ENCODE results near the gene ADPRHL1.

The ADPRHL1 gene

DNA sequence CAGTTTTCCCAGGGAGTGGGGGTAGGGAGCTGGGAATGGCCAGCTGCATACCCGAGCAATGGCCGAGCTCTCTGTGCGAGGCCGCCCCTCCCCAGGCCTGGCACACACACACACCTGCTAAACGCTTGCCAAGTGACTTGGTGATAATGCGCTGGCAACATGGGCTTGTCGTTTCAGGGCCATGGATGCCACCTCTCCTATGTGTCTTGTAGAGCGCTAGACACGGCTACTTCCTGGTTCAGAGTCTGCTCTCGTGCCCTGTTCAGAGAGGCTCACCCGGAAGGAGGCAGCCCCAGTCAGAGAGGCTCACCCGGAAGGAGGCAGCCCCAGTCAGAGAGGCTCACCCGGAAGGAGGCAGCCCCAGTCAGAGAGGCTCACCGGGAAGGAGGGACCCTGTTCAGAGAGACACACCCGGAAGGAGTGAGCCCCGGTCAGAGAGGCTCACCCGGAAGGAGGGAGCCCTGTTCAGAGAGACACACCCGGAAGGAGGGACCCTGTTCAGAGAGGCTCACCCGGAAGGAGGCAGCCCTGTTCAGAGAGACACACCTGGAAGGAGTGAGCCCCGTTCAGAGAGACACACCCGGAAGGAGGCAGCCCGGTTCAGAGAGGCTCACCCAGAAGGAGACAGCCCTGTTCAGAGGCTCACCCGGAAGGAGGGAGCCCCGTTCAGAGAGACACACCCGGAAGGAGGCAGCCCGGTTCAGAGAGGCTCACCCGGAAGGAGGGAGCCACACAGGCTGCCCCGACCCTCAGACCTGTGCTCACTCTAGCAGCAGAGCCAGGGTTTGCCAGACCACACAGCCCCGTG is 4.2 kb downstream of the ADPRHL1 start:
- TF ChIP-seq YY1 (IDR thresholded peaks at IDR 0.05; ENCODE audit: low read depth) (peak; percentile 68), FOXM1 (IDR thresholded peaks at IDR 0.05; ENCODE audit: borderline replicate concordance, low read depth) (no peak), ZBTB7A (IDR thresholded peaks at IDR 0.05; ENCODE audit: low read depth) (0 out of 2 replicates have a peak, but pooled peaks have one; percentile 34), NFIC (IDR thresholded peaks at IDR 0.05) (0 out of 2 replicates have a peak, but pooled peaks have one; percentile 7)
- TF ChIP-seq, protein P1, sequence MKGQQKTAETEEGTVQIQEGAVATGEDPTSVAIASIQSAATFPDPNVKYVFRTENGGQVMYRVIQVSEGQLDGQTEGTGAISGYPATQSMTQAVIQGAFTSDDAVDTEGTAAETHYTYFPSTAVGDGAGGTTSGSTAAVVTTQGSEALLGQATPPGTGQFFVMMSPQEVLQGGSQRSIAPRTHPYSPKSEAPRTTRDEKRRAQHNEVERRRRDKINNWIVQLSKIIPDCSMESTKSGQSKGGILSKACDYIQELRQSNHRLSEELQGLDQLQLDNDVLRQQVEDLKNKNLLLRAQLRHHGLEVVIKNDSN (IDR thresholded peaks at IDR 0.05), result peak; percentile 52
- TF ChIP-seq, protein P2, sequence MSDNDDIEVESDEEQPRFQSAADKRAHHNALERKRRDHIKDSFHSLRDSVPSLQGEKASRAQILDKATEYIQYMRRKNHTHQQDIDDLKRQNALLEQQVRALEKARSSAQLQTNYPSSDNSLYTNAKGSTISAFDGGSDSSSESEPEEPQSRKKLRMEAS (IDR thresholded peaks at IDR 0.05), result peak; percentile 65

DNA sequence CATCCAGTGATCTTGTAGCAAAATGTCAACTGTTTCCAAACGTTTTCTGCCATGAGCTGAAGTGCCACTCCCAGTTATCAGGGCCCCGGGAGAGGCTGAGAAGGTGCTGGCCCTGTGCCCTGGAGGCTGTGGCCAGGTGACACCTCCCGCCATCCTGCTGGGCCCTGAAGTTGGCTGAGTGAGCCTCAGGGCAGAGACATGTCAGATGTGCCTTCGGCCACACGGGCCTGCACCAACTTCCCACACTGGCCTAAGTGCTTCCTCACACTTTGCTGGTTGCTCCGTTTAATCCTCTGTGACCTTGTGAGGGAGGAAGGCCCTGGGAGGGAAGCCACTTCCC is 4.8 kb downstream of the ADPRHL1 start:
- TF ChIP-seq EGR1 (IDR thresholded peaks at IDR 0.05) (no peak), NFIC (IDR thresholded peaks at IDR 0.05) (0 out of 2 replicates have a peak, but pooled peaks have one; percentile 44)

DNA sequence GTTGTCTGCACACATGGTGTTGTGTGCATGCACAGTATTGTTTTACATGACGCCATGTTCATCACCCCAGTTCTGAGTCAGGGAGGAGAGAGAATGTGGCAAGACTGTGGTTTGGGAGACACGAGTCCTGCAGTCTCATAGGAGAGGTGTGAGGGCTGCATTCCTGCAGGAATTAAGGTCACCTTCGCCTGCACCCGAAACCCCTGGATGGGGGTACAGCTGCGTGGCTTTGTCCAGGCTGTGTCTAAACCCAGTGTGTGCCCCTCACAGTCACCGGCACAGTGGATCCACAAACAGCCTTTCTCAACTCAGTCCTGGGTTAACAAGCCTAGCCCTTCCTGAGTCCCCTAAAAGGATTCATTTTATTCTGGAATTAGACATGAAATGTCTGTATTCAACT is 5.7 kb downstream of the ADPRHL1 start:
- TF ChIP-seq TCF12 (IDR thresholded peaks at IDR 0.05; ENCODE audit: low read depth), result no peak
- no peak for TF ChIP-seq YY1 (IDR thresholded peaks at IDR 0.05; ENCODE audit: low read depth)
- TF ChIP-seq FOXM1 (IDR thresholded peaks at IDR 0.05; ENCODE audit: borderline replicate concordance, low read depth), result no peak
- no peak for TF ChIP-seq RAD21 (IDR thresholded peaks at IDR 0.05; ENCODE audit: low read depth)
- no peak for TF ChIP-seq EGR1 (IDR thresholded peaks at IDR 0.05)

DNA sequence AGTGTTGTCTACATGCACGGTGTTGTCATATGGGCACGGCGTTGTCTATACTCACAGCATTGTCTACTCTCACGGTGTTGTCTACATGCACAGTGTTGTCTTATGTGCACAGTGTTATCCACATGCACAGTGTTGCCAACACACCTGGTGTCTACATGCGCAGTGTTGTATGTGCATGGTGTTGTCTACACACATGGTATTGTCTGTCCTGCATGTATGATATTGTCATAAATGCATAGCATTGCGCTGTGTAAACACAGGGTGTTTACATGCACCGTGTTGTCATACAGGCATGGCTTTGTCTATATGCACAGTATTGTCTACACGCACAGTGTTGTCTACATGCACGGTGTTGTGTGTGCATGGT is 6.8 kb downstream of the ADPRHL1 start:
- TF ChIP-seq EGR1 (IDR thresholded peaks at IDR 0.05) (no peak), FOXM1 (IDR thresholded peaks at IDR 0.05; ENCODE audit: borderline replicate concordance, low read depth) (no peak), YY1 (IDR thresholded peaks at IDR 0.05; ENCODE audit: low read depth) (no peak), TEAD4 (IDR thresholded peaks at IDR 0.05) (no peak), CREB1 (IDR thresholded peaks at IDR 0.05; ENCODE audit: low read depth) (no peak), TAF1 (IDR thresholded peaks at IDR 0.05; ENCODE audit: low read depth) (no peak), CEBPB (IDR thresholded peaks at IDR 0.05) (no peak), TCF12 (IDR thresholded peaks at IDR 0.05; ENCODE audit: low read depth) (no peak), ZBTB7A (IDR thresholded peaks at IDR 0.05; ENCODE audit: low read depth) (no peak), EP300 (IDR thresholded peaks at IDR 0.05; ENCODE audit: borderline replicate concordance) (no peak), RAD21 (IDR thresholded peaks at IDR 0.05; ENCODE audit: low read depth) (no peak)
- TF ChIP-seq, protein P1 (IDR thresholded peaks at IDR 0.05), result no peak
- TF ChIP-seq, protein P2 (IDR thresholded peaks at IDR 0.05), result no peak

DNA sequence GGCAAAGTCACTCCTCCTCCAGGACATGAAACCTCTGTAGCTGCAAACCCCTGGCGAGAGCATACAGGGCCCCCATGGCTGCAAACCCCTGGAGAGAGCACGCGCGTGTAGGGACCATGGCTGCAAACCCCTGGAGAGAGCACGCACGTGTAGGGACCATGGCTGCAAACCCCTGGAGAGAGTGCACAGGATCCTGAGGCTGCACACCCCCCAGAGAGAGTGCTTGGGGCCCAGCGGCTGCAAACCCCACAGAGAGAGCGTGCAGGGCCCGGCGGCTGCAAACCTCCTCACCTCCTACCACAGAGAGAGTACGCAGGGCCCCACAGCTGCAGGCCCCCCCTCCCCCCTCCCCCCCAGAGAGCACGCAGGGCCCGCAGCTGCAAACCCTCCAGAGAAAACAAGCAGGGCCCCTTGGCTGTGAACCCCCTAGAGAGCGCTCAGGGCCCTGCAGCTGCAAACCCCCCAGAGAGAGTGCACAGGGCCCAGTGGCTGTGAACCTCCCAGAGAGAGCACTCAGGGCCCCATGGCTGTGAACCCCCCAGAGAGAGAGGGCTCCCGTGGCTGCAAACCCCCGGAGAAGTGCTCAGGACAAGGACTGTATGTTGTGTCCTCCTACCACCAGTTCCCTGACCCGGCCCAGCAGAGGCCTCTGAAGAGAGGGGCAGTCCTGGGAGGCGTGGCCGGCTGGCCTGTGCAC is 7.3 kb downstream of the ADPRHL1 start:
- TF ChIP-seq YY1 (IDR thresholded peaks at IDR 0.05; ENCODE audit: low read depth), result no peak
- no peak for TF ChIP-seq CREB1 (IDR thresholded peaks at IDR 0.05; ENCODE audit: low read depth)
- TF ChIP-seq TAF1 (IDR thresholded peaks at IDR 0.05; ENCODE audit: low read depth), result no peak
- no peak for TF ChIP-seq CEBPB (IDR thresholded peaks at IDR 0.05)
- no peak for TF ChIP-seq TEAD4 (IDR thresholded peaks at IDR 0.05)
- TF ChIP-seq NFIC (IDR thresholded peaks at IDR 0.05), result no peak
- TF ChIP-seq RAD21 (IDR thresholded peaks at IDR 0.05; ENCODE audit: low read depth), result no peak
- TF ChIP-seq, protein P3, sequence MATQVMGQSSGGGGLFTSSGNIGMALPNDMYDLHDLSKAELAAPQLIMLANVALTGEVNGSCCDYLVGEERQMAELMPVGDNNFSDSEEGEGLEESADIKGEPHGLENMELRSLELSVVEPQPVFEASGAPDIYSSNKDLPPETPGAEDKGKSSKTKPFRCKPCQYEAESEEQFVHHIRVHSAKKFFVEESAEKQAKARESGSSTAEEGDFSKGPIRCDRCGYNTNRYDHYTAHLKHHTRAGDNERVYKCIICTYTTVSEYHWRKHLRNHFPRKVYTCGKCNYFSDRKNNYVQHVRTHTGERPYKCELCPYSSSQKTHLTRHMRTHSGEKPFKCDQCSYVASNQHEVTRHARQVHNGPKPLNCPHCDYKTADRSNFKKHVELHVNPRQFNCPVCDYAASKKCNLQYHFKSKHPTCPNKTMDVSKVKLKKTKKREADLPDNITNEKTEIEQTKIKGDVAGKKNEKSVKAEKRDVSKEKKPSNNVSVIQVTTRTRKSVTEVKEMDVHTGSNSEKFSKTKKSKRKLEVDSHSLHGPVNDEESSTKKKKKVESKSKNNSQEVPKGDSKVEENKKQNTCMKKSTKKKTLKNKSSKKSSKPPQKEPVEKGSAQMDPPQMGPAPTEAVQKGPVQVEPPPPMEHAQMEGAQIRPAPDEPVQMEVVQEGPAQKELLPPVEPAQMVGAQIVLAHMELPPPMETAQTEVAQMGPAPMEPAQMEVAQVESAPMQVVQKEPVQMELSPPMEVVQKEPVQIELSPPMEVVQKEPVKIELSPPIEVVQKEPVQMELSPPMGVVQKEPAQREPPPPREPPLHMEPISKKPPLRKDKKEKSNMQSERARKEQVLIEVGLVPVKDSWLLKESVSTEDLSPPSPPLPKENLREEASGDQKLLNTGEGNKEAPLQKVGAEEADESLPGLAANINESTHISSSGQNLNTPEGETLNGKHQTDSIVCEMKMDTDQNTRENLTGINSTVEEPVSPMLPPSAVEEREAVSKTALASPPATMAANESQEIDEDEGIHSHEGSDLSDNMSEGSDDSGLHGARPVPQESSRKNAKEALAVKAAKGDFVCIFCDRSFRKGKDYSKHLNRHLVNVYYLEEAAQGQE (IDR thresholded peaks at IDR 0.05; ENCODE audit: low read depth), result no peak
- TF ChIP-seq, protein P2 (IDR thresholded peaks at IDR 0.05), result no peak
- TF ChIP-seq FOXM1 (IDR thresholded peaks at IDR 0.05; ENCODE audit: borderline replicate concordance, low read depth), result no peak
- TF ChIP-seq, protein P1 (IDR thresholded peaks at IDR 0.05), result no peak
- TF ChIP-seq EP300 (IDR thresholded peaks at IDR 0.05; ENCODE audit: borderline replicate concordance), result no peak

DNA sequence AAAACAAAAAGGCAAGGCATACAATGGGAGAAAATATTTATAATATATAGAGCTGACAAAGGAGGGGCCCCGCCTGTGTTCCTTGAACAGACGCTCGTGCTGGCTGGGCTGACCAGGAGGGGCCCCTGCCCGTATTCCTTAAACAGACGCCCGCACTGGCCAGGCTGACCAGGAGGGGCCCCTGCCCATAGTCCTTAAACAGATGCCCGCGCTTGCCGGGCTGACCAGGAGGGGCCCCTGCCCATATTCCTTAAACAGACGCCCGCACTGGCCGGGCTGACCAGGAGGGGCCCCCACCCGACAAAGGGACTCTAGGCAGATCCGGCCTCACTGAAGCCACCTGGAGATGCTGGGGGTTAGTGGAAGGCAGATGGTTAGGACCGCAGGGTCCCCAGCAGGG is 9.3 kb downstream of the ADPRHL1 start:
- TF ChIP-seq YY1 (IDR thresholded peaks at IDR 0.05; ENCODE audit: low read depth) (no peak), TCF12 (IDR thresholded peaks at IDR 0.05; ENCODE audit: low read depth) (no peak), FOXM1 (IDR thresholded peaks at IDR 0.05; ENCODE audit: borderline replicate concordance, low read depth) (no peak), CREB1 (IDR thresholded peaks at IDR 0.05; ENCODE audit: low read depth) (no peak), RAD21 (IDR thresholded peaks at IDR 0.05; ENCODE audit: low read depth) (no peak), EP300 (IDR thresholded peaks at IDR 0.05; ENCODE audit: borderline replicate concordance) (no peak), EGR1 (IDR thresholded peaks at IDR 0.05) (no peak), NFIC (IDR thresholded peaks at IDR 0.05) (no peak), ZBTB7A (IDR thresholded peaks at IDR 0.05; ENCODE audit: low read depth) (no peak), CEBPB (IDR thresholded peaks at IDR 0.05) (no peak), TEAD4 (IDR thresholded peaks at IDR 0.05) (no peak), TAF1 (IDR thresholded peaks at IDR 0.05; ENCODE audit: low read depth) (no peak)
- TF ChIP-seq, protein P2 (IDR thresholded peaks at IDR 0.05), result no peak
- TF ChIP-seq, protein P1 (IDR thresholded peaks at IDR 0.05), result no peak
- TF ChIP-seq, protein P3 (IDR thresholded peaks at IDR 0.05; ENCODE audit: low read depth), result no peak
